T-helper 1 cell treated with Interleukin-12 subunit alpha and Interleukin-12 subunit beta and Interleukin-4 antibody, amounts not matched to agents 30 ng/mL and 1 ng/mL, for 36 hours (primary cell): ENCODE data around the gene FAAH2. TPM values are rescaled to one million over a fixed set of nuclear protein-coding genes. Genes with fewer than 3 reads are reported as not detected.
"Not testable (repeated sequence)": the region's sequence is repeated elsewhere in the genome, so short reads cannot be mapped to it uniquely, and the experiment has no call there.

Experiments used
- intact Hi-C: fragments of 100-400 bp; cut with micrococcal nuclease; formaldehyde crosslinking; loops from one replicate; pipeline ENCODE4 v1.15.1; 2024
- total RNA-seq: library from RNA; stranded (reverse); gene quantifications from 2 replicates; pipeline ENCODE4 v1.2.3, GENCODE V29; 2022

Gene FAAH2
- total RNA-seq, 1 donor from 2014 or later: 16.1 TPM

GRCh38 chrX:57380026-57380796 is 93.7 kb downstream of the FAAH2 start:
- intact Hi-C loops: loop anchor here (1.0 kb wide), 1 partner anchor 93 kb away; no protein-coding TSS in a partner anchor

DNA sequence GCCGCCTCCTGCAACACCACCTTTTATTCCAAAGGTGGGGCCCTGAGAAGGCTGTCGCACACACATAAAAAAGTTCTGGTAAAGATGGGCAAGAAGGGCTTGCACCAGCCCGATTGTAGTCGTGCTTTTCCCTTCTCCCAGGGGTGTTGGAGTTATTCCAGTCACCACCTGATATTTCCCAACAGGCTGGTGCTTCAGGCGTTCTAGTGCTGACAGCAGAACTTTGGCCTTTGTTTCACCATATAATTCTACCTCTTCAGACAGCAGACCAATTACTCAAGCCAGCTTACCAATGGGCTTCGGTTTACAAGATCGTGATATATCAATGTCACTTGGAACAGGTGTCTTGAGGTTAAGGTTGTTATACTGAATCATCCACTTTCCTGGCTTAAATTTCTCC is 107.7 kb downstream of the FAAH2 start:
- intact Hi-C loops: not testable (repeated sequence)

DNA sequence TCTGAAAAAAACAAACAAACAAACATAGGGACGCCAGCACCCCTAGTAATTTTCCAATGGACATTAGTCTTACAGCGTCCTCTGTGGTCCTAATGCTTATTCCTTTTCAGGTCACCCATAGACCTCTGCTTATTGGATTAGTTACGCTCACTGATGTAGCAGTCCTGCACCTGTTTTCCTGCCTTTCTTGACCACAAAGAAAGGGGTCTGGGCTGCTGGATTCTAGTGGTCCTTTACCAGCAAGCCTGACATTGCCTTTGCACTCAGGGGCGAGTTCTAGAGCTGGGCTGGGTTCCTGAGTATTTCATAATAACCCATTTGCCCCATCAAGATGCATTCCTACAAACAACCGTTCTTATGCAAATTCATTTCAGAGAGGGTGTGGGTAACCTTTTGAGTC is 116.7 kb downstream of the FAAH2 start:
- intact Hi-C loops: loop anchor here (10.0 kb wide), 1 partner anchor 48 kb away; no protein-coding TSS in a partner anchor

DNA sequence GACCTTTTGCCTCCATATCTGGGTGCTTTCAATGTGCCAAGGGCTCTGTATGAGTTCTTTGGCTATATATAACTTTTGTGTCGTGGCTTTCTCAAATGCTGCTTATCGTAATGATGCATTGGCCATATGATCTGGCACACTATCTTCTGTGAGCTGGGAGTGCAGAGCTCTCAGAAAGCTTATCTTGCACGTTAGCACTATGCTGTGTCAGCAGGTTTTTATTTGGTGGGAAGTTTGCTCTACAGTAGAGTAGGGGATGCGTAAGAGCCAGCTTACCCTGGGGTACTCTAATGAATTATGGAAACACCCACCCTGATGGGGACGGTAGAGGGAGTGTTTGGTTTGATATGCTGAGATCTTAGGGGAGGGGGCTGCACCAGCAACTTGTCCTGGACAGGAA is 119.6 kb downstream of the FAAH2 start:
- intact Hi-C loops: loop anchor here (10.0 kb wide), 1 partner anchor 51 kb away; no protein-coding TSS in a partner anchor

GRCh38 chrX:57417827-57418226 is 131.3 kb downstream of the FAAH2 start:
- intact Hi-C loops: no loop called here

DNA sequence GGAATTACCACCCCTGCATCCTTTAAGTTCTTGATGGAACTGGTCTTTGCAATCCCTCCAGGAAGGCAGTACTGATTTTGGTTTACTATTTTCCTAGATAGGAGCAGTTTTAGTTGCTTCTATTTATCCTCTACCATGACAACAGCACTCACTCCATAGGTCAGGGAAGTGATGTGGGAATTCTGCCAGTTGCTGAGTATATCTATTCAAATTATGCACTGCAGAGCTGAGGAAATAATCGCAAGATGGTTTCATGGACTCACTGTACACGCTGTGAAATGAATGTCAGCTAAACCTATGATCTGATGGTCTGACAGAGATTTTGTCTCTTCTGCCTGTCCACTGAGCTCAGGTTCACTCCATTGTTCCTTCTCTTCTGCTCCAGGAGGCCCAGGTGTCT is 135.8 kb downstream of the FAAH2 start:
- intact Hi-C loops: no loop called here

- intact Hi-C loops: no loop called here
Measured at GRCh38 chrX:57422790-57423189, 136.3 kb downstream of the FAAH2 start.

- intact Hi-C loops: no loop called here
Measured at GRCh38 chrX:57445076-57445475, 158.6 kb downstream of the FAAH2 start.

GRCh38 chrX:57445832-57446231 is 159.3 kb downstream of the FAAH2 start:
- intact Hi-C loops: no loop called here

GRCh38 chrX:57447856-57448255 is 161.3 kb downstream of the FAAH2 start:
- intact Hi-C loops: no loop called here

DNA sequence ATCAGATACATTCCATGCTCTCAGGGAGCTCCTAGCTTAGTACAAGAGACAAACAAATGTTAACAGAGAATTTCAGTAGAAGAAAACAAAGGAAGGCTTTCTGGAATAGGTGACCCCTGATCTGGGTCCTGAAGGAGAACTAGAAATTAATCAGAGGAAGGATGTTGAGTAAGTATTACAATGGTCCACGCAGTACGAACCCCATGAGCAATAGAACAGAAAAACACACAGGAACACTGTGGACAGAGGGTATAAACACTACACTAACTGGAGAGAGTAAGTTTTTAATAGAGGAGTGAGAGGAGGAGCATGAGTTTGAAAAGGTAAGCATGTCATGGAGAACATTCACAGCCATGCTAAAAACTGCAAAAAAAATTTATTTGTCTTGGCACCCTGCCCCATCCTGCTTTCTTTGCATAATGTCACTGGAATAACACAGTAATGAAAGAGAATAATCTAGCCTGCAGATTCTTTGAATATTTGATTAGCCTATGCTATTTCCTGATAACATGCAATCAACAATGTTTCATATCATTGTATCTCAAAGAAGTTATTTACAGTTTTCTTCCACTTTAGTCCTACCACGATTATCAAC is 165.0 kb downstream of the FAAH2 start:
- intact Hi-C loops: loop anchor here (5.0 kb wide), 1 partner anchor 639 kb away; no protein-coding TSS in a partner anchor

- intact Hi-C loops: loop anchor here (1.0 to 5.0 kb wide), 5 partner anchors 168 to 642 kb away; partner anchors contain the start of gene FAAH2
Measured at GRCh38 chrX:57453901-57454300, 167.4 kb downstream of the FAAH2 start.

- intact Hi-C loops: no loop called here
Measured at GRCh38 chrX:57481514-57481913, 195.0 kb downstream of the FAAH2 start.

DNA sequence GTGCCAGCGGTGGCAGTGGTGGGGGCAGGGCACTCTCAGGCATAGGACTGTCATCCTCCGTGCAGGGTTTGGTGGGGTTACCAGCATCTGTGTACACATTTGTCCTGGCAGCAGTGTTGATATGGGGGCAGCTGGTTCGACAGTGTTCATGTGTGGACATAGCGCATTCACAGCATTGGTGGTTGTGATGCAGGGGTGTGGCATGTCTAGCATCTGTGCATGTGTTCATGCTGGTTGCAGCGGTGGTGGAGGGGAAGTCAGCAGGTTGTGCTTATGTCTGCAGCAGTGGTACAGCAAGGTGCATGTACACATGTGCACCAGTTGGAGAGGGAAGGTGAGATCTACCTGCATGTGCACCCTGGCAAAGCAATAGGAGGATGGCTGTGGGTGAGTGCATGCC is 230.0 kb downstream of the FAAH2 start:
- intact Hi-C loops: no loop called here

- intact Hi-C loops: no loop called here
Measured at GRCh38 chrX:57519578-57520118, 233.1 kb downstream of the FAAH2 start.

GRCh38 chrX:57528670-57529255 is 242.3 kb downstream of the FAAH2 start:
- intact Hi-C loops: no loop called here

Other genes starting within 250 kb of the FAAH2 start
- gene SPIN2B, start 165.2 kb upstream of the FAAH2 start, total RNA-seq: 9.6 and 12.6 TPM in 2 replicates
- 0.61 and 0.95 TPM in 2 replicates for gene SPIN2A, start 149.3 kb upstream of the FAAH2 start, total RNA-seq